ENCODE measurements around the gene HRH2.

HRH2 gene

GRCh38 chr5:175678074-175678473 is 20.2 kb downstream of the HRH2 start:
- no peak for FAIRE-seq

DNA sequence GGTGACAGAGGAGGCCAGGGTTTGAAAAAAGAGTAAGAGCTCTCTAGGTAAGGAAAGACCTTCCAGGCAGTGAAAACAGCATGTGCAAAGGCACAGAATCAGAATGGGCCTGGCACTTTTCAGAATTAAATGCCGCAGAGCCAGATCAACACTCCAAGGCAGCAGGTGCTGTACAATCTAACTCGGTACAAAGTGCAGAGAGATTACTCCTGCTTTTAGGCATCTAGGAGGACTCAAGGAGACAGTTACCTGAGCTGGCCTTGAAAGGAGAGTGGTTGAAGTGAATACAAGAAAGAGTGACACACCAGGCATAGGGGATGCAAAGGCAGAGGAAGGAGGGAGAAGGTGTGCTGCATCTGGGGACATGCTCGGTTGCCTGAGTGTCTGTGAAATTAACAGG is 21.5 kb downstream of the HRH2 start:
- FAIRE-seq = no peak

DNA sequence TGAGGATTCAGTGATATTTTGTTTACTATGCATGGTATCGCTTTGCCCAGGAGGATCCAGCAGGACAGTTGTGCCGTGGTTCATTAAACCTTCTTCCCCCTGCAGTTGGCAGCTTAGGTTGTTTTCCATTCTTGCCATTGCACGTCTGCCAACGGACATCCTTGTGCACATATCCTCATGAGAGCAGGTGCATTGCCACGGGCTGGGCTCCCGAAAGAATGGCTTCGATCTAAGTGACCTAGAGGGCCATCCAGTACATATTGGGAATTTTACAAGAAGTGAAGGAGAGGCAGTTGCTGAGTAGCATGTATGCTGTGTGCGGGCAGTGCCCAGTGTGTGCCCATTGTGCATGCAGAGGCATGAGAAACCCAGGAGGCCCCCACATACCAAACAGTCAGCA is 22.1 kb downstream of the HRH2 start:
- FAIRE-seq = no peak

DNA sequence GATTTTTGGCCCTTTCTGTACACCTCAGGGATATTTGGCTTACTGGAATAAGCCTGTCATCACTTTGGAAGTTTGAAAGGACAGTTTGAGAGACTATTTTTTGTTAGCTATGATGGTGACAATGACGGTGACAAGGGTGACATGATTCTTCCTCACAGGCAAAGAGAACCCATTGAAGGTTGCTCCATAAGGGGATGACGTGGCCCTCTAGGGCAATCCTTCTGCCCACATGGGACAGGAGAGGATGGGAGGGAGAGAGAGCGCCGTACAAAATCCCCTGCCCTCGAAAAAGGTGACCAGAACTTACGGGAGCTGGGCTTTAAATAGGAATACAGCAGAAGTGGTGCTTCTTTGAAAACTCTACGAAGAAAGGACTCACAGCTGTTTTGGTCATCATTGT is 22.6 kb downstream of the HRH2 start:
- FAIRE-seq = no peak

DNA sequence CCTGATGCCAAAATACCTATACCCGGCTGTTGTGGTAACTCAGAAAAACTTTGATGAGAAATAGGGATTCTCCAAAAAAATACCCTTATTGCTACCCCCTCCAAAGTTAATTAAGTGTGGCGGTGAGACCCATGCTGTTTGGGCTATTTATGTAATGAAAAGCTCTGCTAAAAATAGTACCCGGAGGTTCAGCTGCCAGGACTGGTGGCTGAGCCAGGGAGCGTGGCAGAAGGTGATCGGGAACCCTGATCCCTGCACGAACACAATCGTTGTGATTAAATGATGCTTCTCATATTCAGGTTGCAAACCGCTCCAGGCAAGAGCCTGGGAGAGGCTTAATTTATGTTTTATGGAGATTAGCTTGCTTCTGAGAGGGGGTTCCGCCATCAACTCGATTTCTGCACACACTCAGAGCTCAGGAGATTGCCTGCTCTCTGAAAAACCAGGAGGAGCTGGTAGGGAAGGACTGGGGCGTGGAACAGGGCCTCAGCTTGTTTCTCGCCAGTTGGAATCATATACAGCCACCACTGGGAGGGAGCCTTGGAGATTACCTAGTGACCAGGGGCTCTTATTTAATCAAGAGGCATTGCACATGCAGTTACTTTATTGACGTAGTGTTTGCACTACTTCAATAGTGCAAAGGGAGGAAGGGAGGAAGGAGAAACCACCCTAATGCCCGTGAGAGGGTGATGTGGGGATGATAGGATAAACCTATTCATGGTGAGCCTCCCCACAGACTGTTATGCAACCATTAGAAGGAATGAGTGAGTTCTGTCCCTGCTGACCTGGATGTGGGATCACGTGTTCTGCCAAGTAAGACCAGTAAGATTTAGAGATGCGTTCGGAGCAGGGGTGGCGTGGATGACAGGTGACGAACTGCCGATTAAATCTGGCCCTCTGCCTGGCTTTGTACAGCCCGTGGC is 23.4 kb downstream of the HRH2 start:
- no peak for FAIRE-seq

GRCh38 chr5:175681968-175682340 is 24.1 kb downstream of the HRH2 start:
- FAIRE-seq = no peak

DNA sequence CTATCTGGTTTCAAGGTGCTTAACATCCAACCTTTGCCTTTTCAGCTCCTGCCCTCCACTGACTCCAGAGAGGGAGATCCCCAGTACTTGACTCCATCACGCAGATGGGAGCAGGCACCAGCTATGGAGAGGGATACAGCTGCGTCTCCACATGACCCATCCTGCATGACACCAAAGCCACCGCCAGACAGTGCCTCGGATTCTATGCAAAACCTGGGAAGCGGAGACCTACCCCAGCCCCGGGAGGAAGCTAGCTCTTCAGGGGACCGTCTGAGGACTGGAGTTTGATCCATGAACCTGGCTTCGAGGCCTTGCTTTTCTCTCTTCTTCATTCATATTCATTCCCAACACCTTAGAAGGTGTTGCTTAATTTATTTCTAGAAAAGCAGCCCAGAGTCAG is 24.8 kb downstream of the HRH2 start:
- FAIRE-seq = no peak

DNA sequence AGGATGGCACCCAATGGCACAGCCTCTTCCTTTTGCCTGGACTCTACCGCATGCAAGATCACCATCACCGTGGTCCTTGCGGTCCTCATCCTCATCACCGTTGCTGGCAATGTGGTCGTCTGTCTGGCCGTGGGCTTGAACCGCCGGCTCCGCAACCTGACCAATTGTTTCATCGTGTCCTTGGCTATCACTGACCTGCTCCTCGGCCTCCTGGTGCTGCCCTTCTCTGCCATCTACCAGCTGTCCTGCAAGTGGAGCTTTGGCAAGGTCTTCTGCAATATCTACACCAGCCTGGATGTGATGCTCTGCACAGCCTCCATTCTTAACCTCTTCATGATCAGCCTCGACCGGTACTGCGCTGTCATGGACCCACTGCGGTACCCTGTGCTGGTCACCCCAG is 25.4 kb downstream of the HRH2 start:
- no peak for FAIRE-seq

GRCh38 chr5:175683921-175684320 is 26.1 kb downstream of the HRH2 start:
- FAIRE-seq = no peak

GRCh38 chr5:175684931-175685330 is 27.1 kb downstream of the HRH2 start:
- FAIRE-seq = no peak

- FAIRE-seq = no peak
Measured at GRCh38 chr5:175685701-175686350, 28.0 kb downstream of the HRH2 start.

GRCh38 chr5:175686396-175686795 is 28.5 kb downstream of the HRH2 start:
- no peak for FAIRE-seq

DNA sequence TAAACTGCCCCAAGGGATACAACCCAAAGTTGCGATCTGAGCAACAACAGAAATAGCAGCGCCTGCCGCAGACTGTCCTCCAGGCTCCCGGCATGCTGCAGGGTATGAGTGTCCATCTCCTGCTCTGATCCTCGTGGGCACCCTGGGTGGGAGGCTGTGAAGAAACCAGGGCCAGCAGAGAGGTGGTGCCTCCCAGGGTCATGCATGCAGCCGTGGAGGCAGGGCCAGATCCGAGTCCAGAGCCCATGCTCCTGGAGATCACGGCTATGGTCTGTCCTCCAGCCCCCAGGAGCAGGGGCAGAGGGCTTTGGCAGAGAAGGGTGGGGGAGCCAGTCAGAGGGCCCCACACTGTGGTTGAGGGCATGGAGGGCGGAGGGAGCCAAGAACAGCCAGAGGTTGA is 29.0 kb downstream of the HRH2 start:
- FAIRE-seq = no peak

DNA sequence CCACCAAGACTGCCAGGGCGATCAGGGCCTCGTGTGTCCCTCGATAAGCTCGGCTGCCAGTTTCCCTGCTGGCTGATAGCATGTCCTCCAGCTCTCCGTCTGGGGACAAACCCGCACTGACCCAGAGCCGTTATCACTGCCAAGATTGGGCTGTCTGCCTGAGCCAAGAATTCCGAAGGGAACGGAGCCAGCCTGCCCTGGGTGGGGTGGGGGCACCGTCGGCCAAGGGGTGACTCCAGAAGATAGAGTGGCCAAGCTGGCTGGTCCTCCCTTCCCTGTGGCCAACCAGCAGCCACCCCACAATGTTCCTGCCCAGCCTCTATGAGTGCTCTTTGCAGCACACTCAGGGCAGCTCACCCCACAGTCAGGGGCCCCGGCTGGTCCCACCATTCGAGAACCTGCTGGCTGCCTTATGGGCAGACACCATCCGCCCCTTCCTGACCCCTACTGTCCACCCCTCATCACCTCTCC is 29.4 kb downstream of the HRH2 start:
- no peak for FAIRE-seq

DNA sequence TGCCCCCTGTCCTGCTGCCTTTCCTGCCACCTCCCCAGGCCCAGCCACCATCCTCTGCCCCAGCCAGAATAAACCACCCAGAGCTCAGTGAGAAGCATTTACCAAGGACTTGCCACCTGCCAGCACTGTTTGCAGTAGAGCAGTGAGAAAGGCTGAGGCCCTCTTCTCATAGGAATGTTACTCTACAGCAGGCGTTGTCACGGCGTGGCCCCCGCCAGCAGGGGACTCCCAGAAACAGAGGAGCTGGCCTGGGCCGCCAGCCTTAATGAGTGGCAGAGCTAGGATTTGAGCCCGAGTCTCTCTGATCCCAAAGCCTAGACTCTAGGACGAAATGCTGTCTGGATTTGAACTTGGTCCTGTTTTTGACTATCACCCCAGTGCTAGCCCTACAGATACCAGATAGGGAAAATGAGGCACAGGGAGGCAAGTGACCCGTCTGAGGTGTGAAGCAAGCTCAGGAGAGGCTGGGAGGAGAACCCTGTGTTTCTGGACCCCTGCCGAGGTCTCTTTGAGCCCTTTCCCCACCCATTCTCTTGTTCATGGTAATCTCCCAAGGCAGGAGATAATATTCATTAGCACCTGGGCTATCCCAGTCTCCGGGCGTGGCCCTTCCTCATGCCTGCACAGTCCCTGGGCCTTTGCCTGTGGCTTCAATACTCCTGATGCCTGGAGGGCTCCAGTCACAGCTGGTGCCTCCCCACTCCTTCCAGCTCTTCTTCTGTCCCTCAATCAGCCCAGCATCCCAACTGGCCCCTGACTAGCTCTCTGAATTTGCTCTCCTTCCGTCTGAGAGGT is 30.7 kb downstream of the HRH2 start:
- no peak for FAIRE-seq

DNA sequence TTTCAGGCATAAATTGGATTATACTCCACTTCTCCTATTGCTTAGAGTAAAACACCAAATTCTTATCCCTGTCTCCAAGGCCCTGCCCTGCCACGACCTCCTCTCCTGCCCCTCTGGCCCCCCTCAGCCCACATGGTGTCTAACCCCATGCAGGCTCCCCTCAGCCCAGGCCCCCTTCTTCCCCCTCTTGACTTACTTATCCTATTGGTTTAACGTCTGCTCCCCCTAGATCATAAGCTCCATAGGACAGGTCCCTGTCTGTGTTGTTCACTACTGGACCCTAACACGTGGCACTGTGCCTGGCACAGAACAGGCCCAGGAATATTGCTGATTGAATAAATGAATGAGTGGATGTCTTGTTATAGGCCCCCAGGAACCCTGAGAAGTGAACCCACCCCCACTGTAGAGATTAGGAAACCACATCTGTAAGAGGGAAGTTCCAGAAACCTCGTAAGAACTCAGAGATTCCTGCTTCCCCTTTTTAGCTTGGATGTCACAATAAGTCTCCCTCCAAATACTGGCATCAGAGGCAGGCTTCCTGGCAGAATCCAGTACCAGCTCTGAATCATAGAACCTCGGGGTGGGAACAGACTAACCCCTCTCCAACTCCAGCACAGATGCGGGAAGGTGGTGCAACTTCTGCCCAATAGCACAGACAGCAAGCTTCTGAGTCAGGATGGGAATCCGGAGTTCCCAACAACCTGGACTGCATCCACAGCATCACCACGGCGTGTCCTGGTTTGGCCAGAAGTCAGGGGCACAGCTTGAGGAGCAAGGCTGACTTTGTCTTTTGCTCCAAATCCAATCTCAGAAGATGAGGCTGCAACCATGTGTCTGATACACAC is 31.5 kb downstream of the HRH2 start:
- FAIRE-seq = no peak

GRCh38 chr5:175690025-175690424 is 32.2 kb downstream of the HRH2 start:
- FAIRE-seq = no peak

DNA sequence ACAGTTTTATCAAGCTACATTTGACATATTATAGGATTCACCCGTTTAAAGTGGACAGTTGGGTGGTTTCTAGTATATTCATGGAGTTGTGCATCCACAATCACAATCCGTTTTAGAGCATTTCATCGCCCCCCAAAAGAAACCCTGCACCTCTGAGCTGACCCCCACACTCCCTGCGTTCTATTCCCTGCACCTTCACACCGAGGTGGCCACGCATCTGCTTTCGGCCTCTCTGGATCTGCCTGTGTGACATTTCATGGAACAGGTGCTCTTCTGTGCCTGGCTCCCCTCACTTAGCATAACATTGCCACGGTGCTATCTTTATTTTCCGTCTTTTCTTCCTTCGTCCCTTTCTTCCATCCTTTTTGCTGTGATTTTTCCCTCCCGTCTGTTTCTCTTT is 32.7 kb downstream of the HRH2 start:
- no peak for FAIRE-seq

DNA sequence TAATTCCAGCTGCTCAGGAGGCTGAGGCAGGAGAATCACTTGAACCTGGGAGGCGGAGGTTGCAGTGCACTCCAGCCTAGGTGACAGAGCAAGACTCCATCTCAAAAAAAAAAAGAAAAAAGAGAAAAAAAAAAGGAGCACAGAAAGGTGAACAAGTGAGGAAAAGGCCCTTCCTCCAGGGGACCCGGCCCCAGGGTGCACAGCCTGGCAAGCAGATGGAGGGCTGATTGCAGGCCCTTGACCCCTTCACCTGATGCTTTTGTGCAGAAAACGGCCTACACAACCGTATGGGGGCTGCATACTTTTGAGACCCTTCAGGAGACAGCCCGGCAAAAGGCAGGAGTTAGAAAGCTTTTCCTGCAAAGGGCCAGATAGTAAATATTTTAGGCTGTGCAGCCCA is 33.9 kb downstream of the HRH2 start:
- FAIRE-seq = no peak

GRCh38 chr5:175692235-175692995 is 34.5 kb downstream of the HRH2 start:
- no peak for FAIRE-seq

GRCh38 chr5:175692996-175693710 is 35.3 kb downstream of the HRH2 start:
- no peak for FAIRE-seq
